ENCODE measurements around the gene CXXC5. TPM values are rescaled to one million over a fixed set of nuclear protein-coding genes. Genes with fewer than 3 reads are reported as not detected.
A peak's percentile ranks its signal among the peaks of the same experiment; 100 is the strongest.

Gene CXXC5
- total RNA-seq, 1 experiment from 2014 or later: 85.0 TPM

DNA sequence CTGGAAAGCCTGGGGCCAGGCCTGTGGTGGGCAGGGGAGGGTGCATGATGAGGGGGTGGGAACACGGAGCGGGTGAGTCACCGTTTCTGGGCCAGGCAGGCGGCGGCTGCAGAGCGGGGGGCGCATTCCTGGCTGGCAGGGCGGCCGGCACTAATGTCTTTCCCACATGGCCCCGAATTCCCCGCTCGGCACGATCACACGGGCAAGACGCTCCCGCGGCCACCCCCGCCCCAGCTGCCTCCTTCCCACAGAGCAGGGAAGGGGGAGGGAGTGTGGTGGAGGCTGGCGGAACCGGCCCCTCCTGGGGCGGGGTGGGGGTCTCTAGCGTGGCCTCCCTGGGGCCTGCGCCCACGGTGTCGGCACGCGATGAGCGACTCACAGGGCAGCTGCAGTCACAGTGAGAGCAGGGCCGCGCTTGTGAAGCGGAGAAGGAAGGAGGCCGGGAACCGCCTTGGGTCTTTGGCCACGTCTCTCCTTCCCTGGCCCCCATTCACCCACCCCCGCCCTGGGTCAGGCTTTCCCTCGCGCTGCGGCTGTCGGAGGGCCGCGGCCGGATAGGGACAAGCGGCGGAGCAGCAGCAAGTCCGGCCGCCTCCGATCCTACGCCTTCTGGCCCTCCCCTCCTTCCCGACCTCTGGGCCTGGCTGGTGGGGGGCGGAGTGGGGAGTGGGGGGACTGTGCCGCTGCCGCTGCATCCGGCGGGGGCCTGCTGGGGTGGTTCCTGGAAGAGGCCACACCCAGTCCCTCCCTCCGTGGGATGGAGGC lies 48.9 kb downstream of the CXXC5 start:
- in situ Hi-C loops (cut with HindIII; ENCODE audit: low pct_unique_long_range_greater_than_20kb, low sequenced_read_pairs): no loop called here
- no TSS peak for BruUV-seq (replicated peaks)
- Histone ChIP-seq H3K4me1 (ENCODE audit: control insufficient read depth, insufficient read depth, low read length) (peaks cover 36% of the 10 kb centered on the region), H3K4me3 (ENCODE audit: low read depth in 2 of 2, low read length in 2 of 2) (peak overlapping the region; percentile 21 to 31), H3K27me3 (ENCODE audit: control insufficient read depth, insufficient read depth, low read length) (no peaks in the 10 kb centered on the region), H3K27ac (ENCODE audit: low read length) (peak overlapping the region; percentile 54), H3K9me3 (ENCODE audit: control insufficient read depth, insufficient read depth, low read depth, low read length) (no peaks in the 10 kb centered on the region), H3K36me3 (ENCODE audit: control insufficient read depth, insufficient read depth, low read length) (no peaks in the 10 kb centered on the region)
- TF ChIP-seq, protein P1, sequence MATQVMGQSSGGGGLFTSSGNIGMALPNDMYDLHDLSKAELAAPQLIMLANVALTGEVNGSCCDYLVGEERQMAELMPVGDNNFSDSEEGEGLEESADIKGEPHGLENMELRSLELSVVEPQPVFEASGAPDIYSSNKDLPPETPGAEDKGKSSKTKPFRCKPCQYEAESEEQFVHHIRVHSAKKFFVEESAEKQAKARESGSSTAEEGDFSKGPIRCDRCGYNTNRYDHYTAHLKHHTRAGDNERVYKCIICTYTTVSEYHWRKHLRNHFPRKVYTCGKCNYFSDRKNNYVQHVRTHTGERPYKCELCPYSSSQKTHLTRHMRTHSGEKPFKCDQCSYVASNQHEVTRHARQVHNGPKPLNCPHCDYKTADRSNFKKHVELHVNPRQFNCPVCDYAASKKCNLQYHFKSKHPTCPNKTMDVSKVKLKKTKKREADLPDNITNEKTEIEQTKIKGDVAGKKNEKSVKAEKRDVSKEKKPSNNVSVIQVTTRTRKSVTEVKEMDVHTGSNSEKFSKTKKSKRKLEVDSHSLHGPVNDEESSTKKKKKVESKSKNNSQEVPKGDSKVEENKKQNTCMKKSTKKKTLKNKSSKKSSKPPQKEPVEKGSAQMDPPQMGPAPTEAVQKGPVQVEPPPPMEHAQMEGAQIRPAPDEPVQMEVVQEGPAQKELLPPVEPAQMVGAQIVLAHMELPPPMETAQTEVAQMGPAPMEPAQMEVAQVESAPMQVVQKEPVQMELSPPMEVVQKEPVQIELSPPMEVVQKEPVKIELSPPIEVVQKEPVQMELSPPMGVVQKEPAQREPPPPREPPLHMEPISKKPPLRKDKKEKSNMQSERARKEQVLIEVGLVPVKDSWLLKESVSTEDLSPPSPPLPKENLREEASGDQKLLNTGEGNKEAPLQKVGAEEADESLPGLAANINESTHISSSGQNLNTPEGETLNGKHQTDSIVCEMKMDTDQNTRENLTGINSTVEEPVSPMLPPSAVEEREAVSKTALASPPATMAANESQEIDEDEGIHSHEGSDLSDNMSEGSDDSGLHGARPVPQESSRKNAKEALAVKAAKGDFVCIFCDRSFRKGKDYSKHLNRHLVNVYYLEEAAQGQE (IDR thresholded peaks at IDR 0.05; ENCODE audit: insufficient read depth in 1 of 2, low read depth in 2 of 2, low read length in 1 of 2): no peak
- no peak for DNase-seq (ENCODE audit: low read depth, low spot score)
- peak; percentile 66 for ATAC-seq
- CTCF ChIA-PET: no interaction called here
- intact Hi-C loops (cut with micrococcal nuclease; ENCODE audit: unreplicated experiment): no loop called here
- POLR2A ChIA-PET: no interaction called here

- in situ Hi-C loops (cut with HindIII; ENCODE audit: low pct_unique_long_range_greater_than_20kb, low sequenced_read_pairs) (no loop called here), intact Hi-C loops (cut with micrococcal nuclease; ENCODE audit: unreplicated experiment) (no loop called here)
- DNase-seq (ENCODE audit: low read depth, low spot score) (no peak), ATAC-seq (no peak)
- BruUV-seq (replicated peaks): no TSS peak
- Histone ChIP-seq H3K4me1 (ENCODE audit: control insufficient read depth, insufficient read depth, low read length) (peaks cover 36% of the 10 kb centered on the region), H3K27me3 (ENCODE audit: control insufficient read depth, insufficient read depth, low read length) (no peaks in the 10 kb centered on the region), H3K9me3 (ENCODE audit: control insufficient read depth, insufficient read depth, low read depth, low read length) (no peaks in the 10 kb centered on the region), H3K4me3 (ENCODE audit: low read depth in 2 of 2, low read length in 2 of 2) (no peak overlapping the region), H3K36me3 (ENCODE audit: control insufficient read depth, insufficient read depth, low read length) (no peaks in the 10 kb centered on the region), H3K27ac (ENCODE audit: low read length) (0 out of 2 replicates have a peak overlapping the region, but pooled peaks have one; percentile 23)
- TF ChIP-seq, protein P1 (IDR thresholded peaks at IDR 0.05; ENCODE audit: insufficient read depth in 1 of 2, low read depth in 2 of 2, low read length in 1 of 2): no peak
- TF ChIP-seq SIN3A (IDR thresholded peaks at IDR 0.05; ENCODE audit: borderline replicate concordance, insufficient read depth, low read depth, low read length): no peak
- ChIA-PET CTCF (interaction anchor here (1.2 kb wide), 1 partner anchor 67 kb away, joined by 4 read pairs; no protein-coding TSS in a partner anchor), POLR2A (no interaction called here)
These were observed 50.5 kb downstream of the CXXC5 start for GRCh38 chr5:139698490-139699146.

All from Panc1 (cell line).